ENCODE measurements around the gene MBD5. TPM values are rescaled to one million over a fixed set of nuclear protein-coding genes. Genes with fewer than 3 reads are reported as not detected.

Gene MBD5
- total and polyA plus RNA-seq, 5 donors, result 5.6 to 37.0 (median 33.9) TPM

DNA sequence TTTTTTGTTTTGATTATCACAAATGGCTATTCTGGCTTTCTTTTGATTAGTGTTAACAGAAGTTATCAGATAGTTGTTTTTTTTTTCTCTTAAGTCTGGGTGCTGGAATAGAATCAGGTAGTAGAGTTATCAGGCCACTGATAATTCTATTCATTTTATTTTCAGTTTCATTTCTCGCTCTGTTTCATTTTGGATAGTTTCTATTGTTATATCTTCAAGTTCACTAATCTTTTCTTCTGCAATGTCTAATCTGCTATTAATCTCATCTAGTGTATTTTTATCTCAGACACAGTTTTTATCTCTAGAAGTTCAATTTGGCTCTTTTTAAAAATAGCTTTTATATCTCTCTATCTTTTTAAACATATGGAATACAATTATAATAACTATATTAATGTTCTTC, 381.9 kb downstream of the MBD5 start:
- whole genome bisulfite sequencing, result 95% methylated on average over 1 of the region's 1 CpG
- intact Hi-C loops (cut with DNase I), result no loop called here

GRCh38 chr2:148410899-148411298, 390.0 kb downstream of the MBD5 start:
- ATAC-seq (no peak), DNase-seq (no peak)
- no peaks in the 10 kb centered on the region for H3K4me1 ChIP-seq (ENCODE audit: control insufficient read depth, insufficient read depth, low read length)
- WGBS, result 100% methylated on average over 1 of the region's 1 CpG
- H3K4me3 ChIP-seq (ENCODE audit: low read length), result no peak overlapping the region
- intact Hi-C loops (cut with DNase I), result no loop called here
- no peaks in the 10 kb centered on the region for H3K9me3 ChIP-seq (ENCODE audit: control insufficient read depth, low read length)
- no peak overlapping the region for H3K27ac ChIP-seq (ENCODE audit: low read length)
- H3K27me3 ChIP-seq (ENCODE audit: control insufficient read depth, insufficient read depth), result no peaks in the 10 kb centered on the region

More for the DNA sequence above, 381.9 kb downstream of the MBD5 start:
- Histone ChIP-seq H3K4me1 (ENCODE audit: control insufficient read depth, insufficient read depth, low read length) (no peaks in the 10 kb centered on the region), H3K27me3 (ENCODE audit: control insufficient read depth, insufficient read depth) (no peaks in the 10 kb centered on the region), H3K4me3 (ENCODE audit: low read length) (no peak overlapping the region), H3K9me3 (ENCODE audit: control insufficient read depth, low read length) (no peaks in the 10 kb centered on the region), H3K27ac (ENCODE audit: low read length) (no peak overlapping the region)
- DNase-seq (no peak), ATAC-seq (no peak)

DNA sequence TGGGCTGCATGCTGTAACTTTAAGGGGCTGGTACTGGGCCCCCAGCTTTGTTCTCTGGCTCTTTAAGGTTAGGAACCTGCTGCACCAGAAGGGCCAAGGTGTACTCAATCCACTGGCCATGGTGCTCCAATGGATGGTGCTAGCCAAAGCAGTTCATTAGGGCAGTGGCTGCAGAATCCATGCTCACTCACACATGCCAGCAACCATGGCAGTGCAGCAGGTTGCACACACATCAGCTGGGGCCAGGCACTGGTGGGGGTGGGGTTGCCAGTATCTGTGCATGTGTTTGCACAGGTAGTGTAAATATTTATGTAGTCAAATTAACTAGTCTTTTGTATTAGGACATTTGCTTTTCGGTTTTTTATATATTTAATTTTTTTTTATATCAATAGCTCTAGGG, 395.4 kb downstream of the MBD5 start:
- DNase-seq, result no peak
- Histone ChIP-seq H3K4me3 (ENCODE audit: low read length) (no peak overlapping the region), H3K4me1 (ENCODE audit: control insufficient read depth, insufficient read depth, low read length) (no peaks in the 10 kb centered on the region), H3K27me3 (ENCODE audit: control insufficient read depth, insufficient read depth) (no peaks in the 10 kb centered on the region), H3K9me3 (ENCODE audit: control insufficient read depth, low read length) (no peaks in the 10 kb centered on the region), H3K27ac (ENCODE audit: low read length) (no peak overlapping the region)
- intact Hi-C loops (cut with DNase I), result no loop called here
- 99% methylated on average over 1 of the region's 1 CpG for WGBS
- ATAC-seq, result no peak

DNA sequence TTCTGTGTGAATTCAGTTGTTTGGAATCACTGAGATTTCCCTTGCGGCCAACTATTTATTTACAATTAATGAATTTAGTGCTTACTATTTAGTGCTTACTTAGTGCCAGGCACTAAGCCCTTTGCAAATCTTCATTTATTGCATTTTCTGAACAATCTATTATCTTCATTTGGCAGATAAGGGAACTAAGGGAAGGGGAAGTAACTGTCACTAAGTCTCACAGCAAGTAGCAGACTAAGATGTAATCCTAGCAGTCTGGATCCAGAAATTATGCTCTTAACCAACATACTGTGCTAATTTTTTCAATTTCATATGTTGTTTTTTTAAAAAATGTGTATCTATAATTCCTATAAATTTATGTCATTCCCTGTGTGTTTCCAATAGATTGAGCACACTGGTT, 409.2 kb downstream of the MBD5 start:
- intact Hi-C loops (cut with DNase I), result no loop called here
- Histone ChIP-seq H3K4me3 (ENCODE audit: low read length) (no peak overlapping the region), H3K27ac (ENCODE audit: low read length) (no peak overlapping the region), H3K27me3 (ENCODE audit: control insufficient read depth, insufficient read depth) (no peaks in the 10 kb centered on the region), H3K9me3 (ENCODE audit: control insufficient read depth, low read length) (no peaks in the 10 kb centered on the region), H3K4me1 (ENCODE audit: control insufficient read depth, insufficient read depth, low read length) (no peaks in the 10 kb centered on the region)
- 94% methylated on average over 1 of the region's 1 CpG for WGBS
- ATAC-seq, result no peak
- DNase-seq, result no peak

DNA sequence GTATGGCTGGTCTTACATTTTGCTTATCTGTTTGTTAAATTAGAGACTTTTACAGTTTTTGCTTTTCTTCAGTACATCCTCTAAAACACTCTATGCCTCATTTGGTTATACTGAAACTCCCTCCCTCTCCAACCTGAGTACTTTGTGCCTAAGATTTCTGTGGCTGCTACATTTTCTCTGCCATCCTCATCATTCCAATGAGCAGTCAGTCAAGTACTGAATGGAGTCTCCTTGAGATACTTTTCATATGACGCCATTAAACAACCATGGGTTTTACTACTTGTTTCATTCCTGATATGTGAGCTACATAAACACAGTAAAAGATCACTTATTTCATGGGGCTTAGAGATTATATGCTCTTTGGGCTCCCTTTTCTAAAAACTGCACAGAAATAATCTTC, 427.0 kb downstream of the MBD5 start:
- no peaks in the 10 kb centered on the region for H3K27me3 ChIP-seq (ENCODE audit: control insufficient read depth, insufficient read depth)
- H3K4me1 ChIP-seq (ENCODE audit: control insufficient read depth, insufficient read depth, low read length), result no peaks in the 10 kb centered on the region
- no peak overlapping the region for H3K4me3 ChIP-seq (ENCODE audit: low read length)
- no peak for ATAC-seq
- 98% methylated on average over 1 of the region's 1 CpG for WGBS
- intact Hi-C loops (cut with DNase I), result no loop called here
- H3K9me3 ChIP-seq (ENCODE audit: control insufficient read depth, low read length), result no peaks in the 10 kb centered on the region
- H3K27ac ChIP-seq (ENCODE audit: low read length), result no peak overlapping the region
- no peak for DNase-seq

DNA sequence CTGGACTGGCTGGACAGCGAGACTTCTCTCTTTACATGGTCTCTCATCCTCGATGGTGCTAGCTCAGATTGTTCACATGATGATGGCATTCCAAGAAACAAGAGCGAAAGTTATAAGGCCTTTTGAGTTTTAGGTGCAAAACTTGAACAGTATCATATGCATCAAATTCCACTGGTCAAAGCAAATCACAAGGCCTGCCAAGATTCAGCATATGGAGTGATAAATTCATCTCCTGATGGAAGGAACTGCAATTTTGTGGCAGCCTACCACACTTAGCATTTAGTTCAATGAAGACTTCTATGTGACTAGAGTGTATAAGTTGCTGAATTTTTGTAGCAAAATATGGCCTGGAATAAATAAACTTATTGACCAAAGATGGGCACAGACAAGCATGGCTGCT, 429.6 kb downstream of the MBD5 start:
- 86% methylated on average over 3 of the region's 3 CpGs for WGBS
- intact Hi-C loops (cut with DNase I), result no loop called here
- DNase-seq (no peak), ATAC-seq (no peak)
- H3K4me3 ChIP-seq (ENCODE audit: low read length), result no peak overlapping the region
- no peaks in the 10 kb centered on the region for H3K9me3 ChIP-seq (ENCODE audit: control insufficient read depth, low read length)
- H3K27ac ChIP-seq (ENCODE audit: low read length), result no peak overlapping the region
- H3K4me1 ChIP-seq (ENCODE audit: control insufficient read depth, insufficient read depth, low read length), result no peaks in the 10 kb centered on the region
- no peaks in the 10 kb centered on the region for H3K27me3 ChIP-seq (ENCODE audit: control insufficient read depth, insufficient read depth)

DNA sequence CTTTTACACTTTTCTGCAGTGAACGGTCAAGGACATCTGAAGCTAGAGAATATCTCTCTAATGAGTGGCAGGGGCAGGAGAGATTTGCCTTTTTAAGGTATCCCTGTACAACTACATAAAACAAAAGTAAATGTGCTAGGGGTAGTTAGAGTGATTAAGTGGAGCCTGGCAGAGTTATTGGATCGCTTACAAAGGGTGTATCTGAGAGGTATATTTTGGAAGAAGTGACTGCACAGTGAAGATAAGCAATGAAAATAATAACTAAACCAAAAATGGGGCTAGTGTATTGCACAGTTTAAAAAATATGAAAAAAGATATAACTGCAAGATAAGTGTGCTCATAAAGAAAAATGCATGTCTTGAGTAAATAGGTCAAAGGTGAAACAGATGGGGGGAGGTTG, 430.2 kb downstream of the MBD5 start:
- 89% methylated on average over 2 of the region's 2 CpGs for WGBS
- Histone ChIP-seq H3K4me1 (ENCODE audit: control insufficient read depth, insufficient read depth, low read length) (no peaks in the 10 kb centered on the region), H3K27ac (ENCODE audit: low read length) (no peak overlapping the region), H3K4me3 (ENCODE audit: low read length) (no peak overlapping the region), H3K27me3 (ENCODE audit: control insufficient read depth, insufficient read depth) (no peaks in the 10 kb centered on the region), H3K9me3 (ENCODE audit: control insufficient read depth, low read length) (no peaks in the 10 kb centered on the region)
- intact Hi-C loops (cut with DNase I), result no loop called here
- DNase-seq (no peak), ATAC-seq (no peak)

GRCh38 chr2:148455791-148456190, 434.9 kb downstream of the MBD5 start:
- H3K4me1 ChIP-seq (ENCODE audit: control insufficient read depth, insufficient read depth, low read length), result no peaks in the 10 kb centered on the region
- intact Hi-C loops (cut with DNase I), result no loop called here
- ATAC-seq, result no peak
- DNase-seq, result no peak
- WGBS, result 75% methylated on average over 4 of the region's 4 CpGs
- H3K27ac ChIP-seq (ENCODE audit: low read length), result no peak overlapping the region
- H3K9me3 ChIP-seq (ENCODE audit: control insufficient read depth, low read length), result no peaks in the 10 kb centered on the region
- no peaks in the 10 kb centered on the region for H3K27me3 ChIP-seq (ENCODE audit: control insufficient read depth, insufficient read depth)
- H3K4me3 ChIP-seq (ENCODE audit: low read length), result no peak overlapping the region

GRCh38 chr2:148458171-148458570, 437.3 kb downstream of the MBD5 start:
- H3K27me3 ChIP-seq (ENCODE audit: control insufficient read depth, insufficient read depth), result no peaks in the 10 kb centered on the region
- ATAC-seq (no peak), DNase-seq (no peak)
- 98% methylated on average over 2 of the region's 2 CpGs for WGBS
- intact Hi-C loops (cut with DNase I), result no loop called here
- no peak overlapping the region for H3K4me3 ChIP-seq (ENCODE audit: low read length)
- no peaks in the 10 kb centered on the region for H3K4me1 ChIP-seq (ENCODE audit: control insufficient read depth, insufficient read depth, low read length)
- no peaks in the 10 kb centered on the region for H3K9me3 ChIP-seq (ENCODE audit: control insufficient read depth, low read length)
- H3K27ac ChIP-seq (ENCODE audit: low read length), result no peak overlapping the region

DNA sequence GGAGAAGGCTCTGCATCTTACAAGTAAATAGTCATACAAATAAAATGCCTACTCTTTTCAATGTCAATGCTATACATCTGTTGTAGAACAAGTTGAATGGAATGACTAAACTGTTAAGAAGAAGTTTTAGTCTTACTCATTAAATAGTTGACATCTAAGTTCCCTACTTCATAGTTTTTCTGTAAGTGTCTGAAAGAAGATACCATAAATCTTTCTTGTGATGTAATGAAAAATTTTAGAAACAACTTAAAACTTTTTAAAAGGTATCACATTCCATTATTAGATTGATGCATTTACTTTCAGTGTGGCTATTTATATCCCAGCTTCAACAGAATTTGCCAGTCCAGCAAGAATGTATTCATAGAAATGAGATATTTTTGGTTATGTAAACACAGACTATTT, 438.5 kb downstream of the MBD5 start:
- intact Hi-C loops (cut with DNase I), result no loop called here

DNA sequence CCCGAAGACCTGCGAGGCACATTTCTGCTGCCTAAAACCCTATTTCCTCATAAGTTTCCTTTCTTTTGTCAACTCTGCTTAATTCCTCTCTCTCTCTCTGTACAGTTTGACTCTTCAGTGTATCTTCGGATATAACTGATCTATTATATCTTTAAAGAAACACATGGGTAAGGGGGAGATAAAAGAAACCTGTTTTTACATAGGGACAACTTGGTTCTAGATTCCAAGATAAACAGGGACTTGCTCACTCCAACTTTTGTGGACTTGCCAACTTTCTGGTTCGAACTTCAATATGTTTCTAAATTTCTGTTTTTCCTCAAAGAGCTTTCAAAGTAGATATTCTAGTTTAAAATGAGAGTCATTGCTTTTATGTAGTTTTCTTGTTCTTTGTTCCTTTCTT, 441.0 kb downstream of the MBD5 start:
- intact Hi-C loops (cut with DNase I), result no loop called here
- H3K4me3 ChIP-seq (ENCODE audit: low read length), result no peak overlapping the region
- DNase-seq, result no peak
- H3K27me3 ChIP-seq (ENCODE audit: control insufficient read depth, insufficient read depth), result no peaks in the 10 kb centered on the region
- ATAC-seq, result no peak
- H3K4me1 ChIP-seq (ENCODE audit: control insufficient read depth, insufficient read depth, low read length), result no peaks in the 10 kb centered on the region
- 78% methylated on average over 4 of the region's 4 CpGs for WGBS
- no peak overlapping the region for H3K27ac ChIP-seq (ENCODE audit: low read length)
- H3K9me3 ChIP-seq (ENCODE audit: control insufficient read depth, low read length), result no peaks in the 10 kb centered on the region

More for the DNA sequence above, 438.5 kb downstream of the MBD5 start:
- H3K9me3 ChIP-seq (ENCODE audit: control insufficient read depth, low read length), result no peaks in the 10 kb centered on the region
- no peak for DNase-seq
- ATAC-seq, result no peak
- H3K4me3 ChIP-seq (ENCODE audit: low read length), result no peak overlapping the region
- no peaks in the 10 kb centered on the region for H3K4me1 ChIP-seq (ENCODE audit: control insufficient read depth, insufficient read depth, low read length)
- no peak overlapping the region for H3K27ac ChIP-seq (ENCODE audit: low read length)
- H3K27me3 ChIP-seq (ENCODE audit: control insufficient read depth, insufficient read depth), result no peaks in the 10 kb centered on the region

- no peak overlapping the region for H3K4me3 ChIP-seq (ENCODE audit: low read length)
- intact Hi-C loops (cut with DNase I), result no loop called here
- 86% methylated on average over 1 of the region's 1 CpG for WGBS
- H3K27ac ChIP-seq (ENCODE audit: low read length), result no peak overlapping the region
- no peak for ATAC-seq
- no peaks in the 10 kb centered on the region for H3K9me3 ChIP-seq (ENCODE audit: control insufficient read depth, low read length)
- no peak for DNase-seq
- no peaks in the 10 kb centered on the region for H3K27me3 ChIP-seq (ENCODE audit: control insufficient read depth, insufficient read depth)
- no peaks in the 10 kb centered on the region for H3K4me1 ChIP-seq (ENCODE audit: control insufficient read depth, insufficient read depth, low read length)
Measured at GRCh38 chr2:148475626-148476025, 454.7 kb downstream of the MBD5 start.

All from right cardiac atrium (tissue), 5 donors.